PC-3 (cell line): ENCODE results near the gene RNF146. TPM values are rescaled to one million over a fixed set of nuclear protein-coding genes. Genes with fewer than 3 reads are reported as not detected.
A peak's percentile ranks its signal among the peaks of the same experiment; 100 is the strongest.

Experiments used
- ATAC-seq: fragments of 200-7000 bp; cut with Tn5 transposase; 2 replicates; pipeline ENCODE4 v1.9.1; 2020; ENCODE audit warnings: mild to moderate bottlenecking, moderate library complexity
- BruUV-seq: library from RNA; stranded (reverse); fragments of 400-500 nt; replicated peaks from 2 replicates; lab custom pipeline; 2021; lab: Mats Ljungman, UMichigan
- CTCF ChIA-PET: fragments of 300-600 bp; sonication (Branson Sonifier 250); formaldehyde crosslinking; loops from one replicate; lab custom pipeline; 2022; ENCODE audit warnings: antibody characterized with exemption; lab: Charles Lee
- POLR2A ChIA-PET: fragments of 300-600 bp; sonication (Branson Sonifier 250); formaldehyde crosslinking; loops from one replicate; lab custom pipeline; 2022; ENCODE audit warnings: antibody characterized with exemption; ENCODE audit not compliant: unreplicated experiment; lab: Charles Lee
- DNase-seq: peaks from one replicate; pipeline ENCODE4 v3.0.0-alpha.2; 2015
- H2AFZ ChIP-seq: fragments of 300-600 bp; sonication (generic); 2 replicates; pipeline ENCODE4 v1.6.0; 2016; ENCODE audit warnings: antibody characterized with exemption, low read length
- H3F3A ChIP-seq: fragments of 300-600 bp; sonication (generic); one replicate; pipeline ENCODE4 v1.6.0; 2017; ENCODE audit warnings: antibody characterized with exemption, low read length, control low read depth, mild to moderate bottlenecking; ENCODE audit not compliant: unreplicated experiment
- H3K27ac ChIP-seq: fragments of 300-600 bp; sonication (generic); 2 replicates; pipeline ENCODE4 v1.5.1; 2016; ENCODE audit warnings: mild to moderate bottlenecking, low read length
- H3K27me3 ChIP-seq: fragments of 300-600 bp; sonication (generic); 2 replicates; pipeline ENCODE4 v1.6.1; 2016; ENCODE audit warnings: low read length, mixed read lengths
- H3K36me3 ChIP-seq: fragments of 300-600 bp; sonication (generic); 2 replicates; pipeline ENCODE4 v1.6.1; 2016; ENCODE audit warnings: low read depth, mixed run types, low read length, mixed read lengths
- H3K4me1 ChIP-seq: fragments of 300-600 bp; sonication (generic); 2 replicates; pipeline ENCODE4 v1.5.1; 2016; ENCODE audit warnings: low read length; ENCODE audit not compliant: insufficient read depth
- H3K4me2 ChIP-seq: fragments of 300-600 bp; sonication (generic); 2 replicates; pipeline ENCODE4 v1.6.0; 2016; ENCODE audit warnings: low read length
- H3K4me3 ChIP-seq: fragments of 300-600 bp; sonication (generic); 2 replicates; pipeline ENCODE4 v1.5.1; 2016; ENCODE audit warnings: mild to moderate bottlenecking, low read length, mixed read lengths
- H3K79me2 ChIP-seq: fragments of 300-600 bp; sonication (generic); 2 replicates; pipeline ENCODE4 v1.6.1; 2017; ENCODE audit warnings: low read length, mixed read lengths
- H3K9ac ChIP-seq: fragments of 300-600 bp; sonication (generic); 2 replicates; pipeline ENCODE4 v1.6.0; 2016; ENCODE audit warnings: mild to moderate bottlenecking, low read length
- H3K9me2 ChIP-seq: fragments of 300-600 bp; sonication (generic); replicated peaks from 2 replicates; pipeline ENCODE4 v1.6.1; 2016; ENCODE audit warnings: mixed run types, low read length, mixed read lengths
- H3K9me3 ChIP-seq: fragments of 300-600 bp; sonication (generic); 2 replicates; pipeline ENCODE4 v1.6.1; 2016; ENCODE audit warnings: low read length, mixed read lengths
- H4K20me1 ChIP-seq: fragments of 300-600 bp; sonication (generic); 2 replicates; pipeline ENCODE4 v1.6.1; 2016; ENCODE audit warnings: low read length, mixed read lengths
- CTCF ChIP-seq: fragments of 300-600 bp; sonication (generic); conservative IDR thresholded peaks from 2 replicates; pipeline ENCODE4 v1.5.1; 2017; ENCODE audit warnings: antibody characterized with exemption, low read depth, mild to moderate bottlenecking, low read length
- EZH2 ChIP-seq: fragments of 300-600 bp; sonication (generic); IDR thresholded peaks from one replicate; pipeline ENCODE4 v1.6.1; 2017; ENCODE audit warnings: antibody characterized with exemption, mild to moderate bottlenecking, low read length; ENCODE audit not compliant: unreplicated experiment
- EZH2phosphoT487 ChIP-seq: fragments of 300-600 bp; sonication (generic); IDR thresholded peaks from 2 replicates; pipeline ENCODE4 v1.6.1; 2018; ENCODE audit warnings: mild to moderate bottlenecking, antibody characterized with exemption, low read length, borderline replicate concordance
- intact Hi-C: fragments of 100-400 bp; cut with micrococcal nuclease; formaldehyde crosslinking; loops from 2 replicates; pipeline ENCODE4 v1.9.0; 2023
- total RNA-seq: library from RNA; depleted of rRNA; stranded (reverse); fragments of >200 nt; gene quantifications from 2 replicates; pipeline ENCODE4 v1.2.3, GENCODE V29; 2014

RNF146 gene
- total RNA-seq, 1 experiment from 2014 or later = 11.6 TPM

DNA sequence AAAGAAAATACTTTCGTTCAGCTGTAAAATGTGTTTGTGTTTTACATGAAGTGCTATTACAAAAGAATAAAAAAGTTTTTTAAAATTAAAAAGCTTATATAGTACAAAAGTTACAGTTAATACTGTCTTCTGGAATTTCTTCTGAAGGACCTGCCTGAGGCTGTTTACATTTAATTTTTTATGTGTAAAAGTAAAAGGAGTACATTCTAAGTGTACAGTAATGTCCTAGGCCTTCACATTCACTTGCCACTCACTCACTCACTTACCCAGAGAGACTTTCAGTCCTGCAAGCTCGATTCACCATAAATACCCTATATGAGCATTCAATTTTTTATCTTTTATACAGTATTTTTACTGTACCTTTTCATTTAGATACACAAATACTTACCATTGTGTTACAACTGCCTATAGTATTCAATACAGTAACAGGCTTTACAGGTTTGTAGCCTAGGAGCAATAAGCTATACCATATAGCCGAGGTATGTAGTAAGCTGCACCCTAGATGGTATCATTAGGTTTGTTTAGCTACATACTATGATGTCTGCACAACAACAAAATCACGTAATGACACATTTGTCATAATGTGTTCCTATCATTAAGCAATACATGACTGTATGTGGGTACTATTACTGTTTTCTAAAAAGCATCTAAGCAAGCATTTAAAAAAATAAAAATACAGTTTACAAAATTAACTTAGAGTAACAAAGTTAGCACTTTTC, 33.0 kb downstream of the RNF146 start:
- H3F3A ChIP-seq = no peaks in the 10 kb centered on the region
- no peaks in the 10 kb centered on the region for H3K36me3 ChIP-seq
- H3K9me3 ChIP-seq = no peaks in the 10 kb centered on the region
- H3K27ac ChIP-seq = no peak overlapping the region
- CTCF ChIA-PET = interaction anchor here (0.7 kb wide), 1 partner anchor 87 kb away, joined by 3 read pairs; no protein-coding TSS in a partner anchor
- intact Hi-C loops = no loop called here
- H3K9me2 ChIP-seq = no peaks in the 10 kb centered on the region
- POLR2A ChIA-PET = no interaction called here
- peak; percentile 63 for ATAC-seq
- H3K4me3 ChIP-seq = no peak overlapping the region
- H3K9ac ChIP-seq = no peak overlapping the region
- peaks cover 8% of the 10 kb centered on the region; the same call in 1 of the 2 replicates for H3K4me1 ChIP-seq
- no peak overlapping the region for H2AFZ ChIP-seq
- H3K4me2 ChIP-seq = no peak overlapping the region
- H3K79me2 ChIP-seq = no peaks in the 10 kb centered on the region
- H4K20me1 ChIP-seq = no peaks in the 10 kb centered on the region
- BruUV-seq = no TSS peak
- no peak for TF ChIP-seq EZH2
- TF ChIP-seq EZH2phosphoT487 = no peak
- TF ChIP-seq CTCF = no peak
- H3K27me3 ChIP-seq = no peaks in the 10 kb centered on the region
- peak; percentile 6 for DNase-seq

- Histone ChIP-seq H3K4me2 (no peak overlapping the region), H4K20me1 (no peaks in the 10 kb centered on the region), H3F3A (no peaks in the 10 kb centered on the region), H3K4me3 (no peak overlapping the region), H3K4me1 (peaks cover 8% of the 10 kb centered on the region; the same call in 1 of the 2 replicates), H3K79me2 (no peaks in the 10 kb centered on the region), H3K9ac (no peak overlapping the region), H3K27me3 (no peaks in the 10 kb centered on the region), H3K36me3 (no peaks in the 10 kb centered on the region), H3K9me2 (no peaks in the 10 kb centered on the region), H2AFZ (no peak overlapping the region), H3K9me3 (no peaks in the 10 kb centered on the region), H3K27ac (no peak overlapping the region)
- ChIA-PET CTCF (no interaction called here), POLR2A (no interaction called here)
- DNase-seq = peak; percentile 23
- peak; percentile 66 for ATAC-seq
- TF ChIP-seq EZH2phosphoT487 = no peak
- TF ChIP-seq CTCF = no peak
- TF ChIP-seq EZH2 = no peak
- BruUV-seq = no TSS peak
- intact Hi-C loops = no loop called here
Observed at GRCh38 chr6:127300411-127300810, 33.7 kb downstream of the RNF146 start.

DNA sequence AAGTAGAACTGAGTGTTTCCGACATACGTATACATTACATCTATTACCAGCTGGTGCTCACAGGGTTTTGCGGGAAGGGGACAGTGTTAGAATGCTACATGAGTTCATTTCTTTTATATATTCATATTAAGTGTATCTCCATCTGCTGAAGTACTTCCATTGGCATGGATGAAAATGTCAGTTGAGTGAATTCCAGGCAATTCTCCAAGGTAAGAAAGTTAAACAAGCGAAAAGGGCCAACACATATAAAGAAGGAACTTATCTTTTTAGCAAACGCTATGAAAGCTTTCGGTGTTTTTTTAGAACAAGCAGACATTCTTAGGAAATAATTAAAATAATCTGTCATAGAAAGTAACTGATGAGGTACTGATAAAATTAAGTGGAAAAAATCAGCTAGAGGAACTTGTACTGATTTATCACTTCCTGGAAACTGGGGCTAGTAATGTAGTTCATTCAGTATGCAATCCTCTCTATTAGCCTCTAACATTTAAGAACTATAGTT, 34.6 kb downstream of the RNF146 start:
- TF ChIP-seq CTCF = no peak
- no peak for TF ChIP-seq EZH2
- no peak for TF ChIP-seq EZH2phosphoT487
- Histone ChIP-seq H3K9ac (no peak overlapping the region), H3K4me1 (peaks cover 8% of the 10 kb centered on the region; the same call in 1 of the 2 replicates), H2AFZ (no peak overlapping the region), H3K27ac (no peak overlapping the region), H3K9me3 (no peaks in the 10 kb centered on the region), H3F3A (no peaks in the 10 kb centered on the region), H3K36me3 (no peaks in the 10 kb centered on the region), H3K4me2 (no peak overlapping the region), H3K9me2 (no peaks in the 10 kb centered on the region), H3K27me3 (no peaks in the 10 kb centered on the region), H4K20me1 (no peaks in the 10 kb centered on the region), H3K79me2 (no peaks in the 10 kb centered on the region), H3K4me3 (no peak overlapping the region)
- intact Hi-C loops = no loop called here
- ChIA-PET CTCF (no interaction called here), POLR2A (no interaction called here)
- DNase-seq (no peak), ATAC-seq (no peak)
- BruUV-seq = no TSS peak
